HCT116 (cell line): ENCODE measurements around the gene PCDH10. TPM values are rescaled to one million over a fixed set of nuclear protein-coding genes. Genes with fewer than 3 reads are reported as not detected.

Experiments used
- ATAC-seq: fragments of 200-7000 bp; cut with Tn5 transposase; 2 replicates; pipeline ENCODE4 v1.9.1; 2020; ENCODE audit warnings: mild to moderate bottlenecking, moderate library complexity
- BruUV-seq: library from RNA; stranded (reverse); fragments of 400-500 nt; replicated peaks from 2 replicates; lab custom pipeline; 2021; lab: Mats Ljungman, UMichigan
- CTCF ChIA-PET: fragments of 300-600 bp; sonication (Branson Sonifier 250); formaldehyde crosslinking; loops from one replicate; lab custom pipeline; 2021; ENCODE audit warnings: antibody characterized with exemption; lab: Charles Lee
- POLR2A ChIA-PET: fragments of 300-600, 350-600 bp; sonication (Branson Sonifier 250); formaldehyde crosslinking; loops from one replicate; lab custom pipeline; 2021; ENCODE audit warnings: antibody characterized with exemption; lab: Charles Lee
- RAD21 ChIA-PET, 2 experiments: fragments of 300-600 bp; sonication (Branson Sonifier 250); formaldehyde crosslinking; loops; one replicate each; lab custom pipeline; 2023; ENCODE audit warnings: low total read pairs in 2 of 2; ENCODE audit not compliant: uncharacterized antibody in 2 of 2, unreplicated experiment in 2 of 2, low non-redundant PET in 1 of 2; lab: Charles Lee
- DNase-seq: peaks from one replicate; pipeline ENCODE4 v3.0.0-alpha.2; 2010; ENCODE audit warnings: low read depth, low spot score
- H2AFZ ChIP-seq: fragments of 200-600 bp; shearing (Covaris generic), sonication (generic); 2 replicates; pipeline ENCODE4 v1.6.1; 2017; ENCODE audit warnings: low read depth, mixed run types, mixed read lengths, antibody characterized with exemption, low read length; ENCODE audit not compliant: poor library complexity, severe bottlenecking
- H3K27ac ChIP-seq: 2 replicates; pipeline ENCODE4 v1.5.1; 2012; ENCODE audit warnings: low read depth, low read length
- H3K27me3 ChIP-seq: fragments of 200-600 bp; sonication (generic); 2 replicates; pipeline ENCODE4 v1.6.1; 2016; ENCODE audit warnings: mixed run types, low read length, mixed read lengths; ENCODE audit not compliant: insufficient read depth
- H3K36me3 ChIP-seq, 2 experiments: fragments of 200-500 bp in 1 of 2; fragments of 200-600 bp in 1 of 2; sonication (Bioruptor generic) in 1 of 2; sonication (generic) in 1 of 2; 2 replicates each; pipeline versions ENCODE4 v1.5.1 to v1.6.1; 2014 to 2016; ENCODE audit warnings: low read length in 2 of 2, inconsistent platforms in 1 of 2, mixed read lengths in 1 of 2, mixed run types in 1 of 2; ENCODE audit not compliant: insufficient read depth in 2 of 2, control insufficient read depth in 1 of 2
- H3K4me1 ChIP-seq, 2 experiments: fragments of 200-600 bp in 1 of 2; sonication (generic) in 1 of 2; 2 replicates each; pipeline versions ENCODE4 v1.5.1 to v1.6.1; 2012 to 2017; ENCODE audit warnings: low read length in 2 of 2, inconsistent platforms in 1 of 2, mild to moderate bottlenecking in 1 of 2, mixed read lengths in 1 of 2, mixed run types in 1 of 2, moderate library complexity in 1 of 2; ENCODE audit not compliant: insufficient read depth in 2 of 2, control insufficient read depth in 1 of 2
- H3K4me2 ChIP-seq: fragments of 200-600 bp; sonication (generic); 2 replicates; pipeline ENCODE4 v1.6.1; 2017; ENCODE audit warnings: mixed run types, low read length, mixed read lengths
- H3K4me3 ChIP-seq, 2 experiments: fragments of 200-600 bp in 1 of 2; sonication (generic) in 1 of 2; replicated peaks in 1 of 2; 2 replicates each; pipeline ENCODE4 v1.5.1; 2011 to 2016; ENCODE audit warnings: low read length in 2 of 2, control low read depth in 1 of 2, low read depth in 1 of 2, mild to moderate bottlenecking in 1 of 2, mixed read lengths in 1 of 2, mixed run types in 1 of 2
- H3K79me2 ChIP-seq: fragments of 200-600 bp; sonication (generic); 2 replicates; pipeline ENCODE4 v1.6.1; 2017; ENCODE audit warnings: mild to moderate bottlenecking, mixed run types, low read length, moderate library complexity, mixed read lengths; ENCODE audit not compliant: insufficient read depth
- H3K9ac ChIP-seq: fragments of 200-600 bp; sonication (generic); 2 replicates; pipeline ENCODE4 v1.6.1; 2016; ENCODE audit warnings: low read length, mixed read lengths
- H3K9me2 ChIP-seq: fragments of 200-600 bp; sonication (generic), shearing (Covaris generic); 2 replicates; pipeline ENCODE4 v1.6.1; 2017; ENCODE audit warnings: mixed run types, mild to moderate bottlenecking, moderate library complexity; ENCODE audit not compliant: insufficient read depth
- H3K9me3 ChIP-seq, 2 experiments: fragments of 200-500 bp in 1 of 2; fragments of 200-600 bp in 1 of 2; sonication (Bioruptor generic) in 1 of 2; sonication (generic) in 1 of 2; 2 replicates each; pipeline ENCODE4 v1.6.1; 2014 to 2017; ENCODE audit warnings: low read length in 2 of 2, mixed read lengths in 2 of 2, inconsistent platforms in 1 of 2, low read depth in 1 of 2, mild to moderate bottlenecking in 1 of 2, mixed run types in 1 of 2, moderate library complexity in 1 of 2; ENCODE audit not compliant: control insufficient read depth in 1 of 2, insufficient read depth in 1 of 2
- H4K20me1 ChIP-seq: fragments of 200-600 bp; sonication (generic), shearing (Covaris generic); 2 replicates; pipeline ENCODE4 v1.6.1; 2017; ENCODE audit warnings: mixed run types, mild to moderate bottlenecking, moderate library complexity; ENCODE audit not compliant: insufficient read depth
- EGR1 ChIP-seq: IDR thresholded peaks from 2 replicates; pipeline ENCODE4 v1.6.1; 2012; ENCODE audit warnings: low read depth
- ELF1 ChIP-seq: IDR thresholded peaks from 2 replicates; pipeline ENCODE4 v1.6.1; 2012; ENCODE audit warnings: low read depth, borderline replicate concordance
- EZH2 ChIP-seq: fragments of 200-600 bp; sonication (generic); IDR thresholded peaks from 2 replicates; pipeline ENCODE4 v1.6.1; 2017; ENCODE audit warnings: antibody characterized with exemption, mixed run types
- EZH2phosphoT487 ChIP-seq: fragments of 200-600 bp; IDR thresholded peaks from 2 replicates; pipeline ENCODE4 v1.6.1; 2018; ENCODE audit warnings: antibody characterized with exemption, borderline replicate concordance
- FOSL1 ChIP-seq: IDR thresholded peaks from 2 replicates; pipeline ENCODE4 v1.6.1; 2012; ENCODE audit warnings: low read depth
- POLR2AphosphoS5 ChIP-seq: IDR thresholded peaks from 2 replicates; pipeline ENCODE4 v1.6.1; 2011; ENCODE audit warnings: mild to moderate bottlenecking, low read depth, low read length, moderate library complexity
- RAD21 ChIP-seq: IDR thresholded peaks from 2 replicates; pipeline ENCODE4 v1.6.1; 2012; ENCODE audit warnings: low read depth, mild to moderate bottlenecking
- SIN3A ChIP-seq: IDR thresholded peaks from 2 replicates; pipeline ENCODE4 v1.6.1; 2012; ENCODE audit warnings: low read depth
- SP1 ChIP-seq: IDR thresholded peaks from 2 replicates; pipeline ENCODE4 v1.6.1; 2012; ENCODE audit warnings: low read depth
- SRF ChIP-seq: IDR thresholded peaks from 2 replicates; pipeline ENCODE4 v1.6.1; 2012; ENCODE audit warnings: low read depth
- TCF7L2 ChIP-seq: IDR thresholded peaks from 2 replicates; pipeline ENCODE4 v1.7.0; 2011; ENCODE audit warnings: borderline replicate concordance, inconsistent platforms; ENCODE audit not compliant: insufficient read depth, insufficient read length; ENCODE audit errors: extremely low read depth
- ZFX ChIP-seq: fragments of 450-650 bp; IDR thresholded peaks from 2 replicates; pipeline ENCODE4 v1.6.1; 2017
- intact Hi-C: fragments of 100-400 bp; cut with micrococcal nuclease; formaldehyde crosslinking; loops from 2 replicates; pipeline ENCODE4 v1.10.0; 2022
- total RNA-seq: library from RNA; stranded (reverse); gene quantifications from one replicate; pipeline ENCODE4 v1.2.1, GENCODE V29; 2021; ENCODE audit not compliant: unreplicated experiment
- TF ChIP-seq, protein P1 (sequence below): IDR thresholded peaks from 2 replicates; pipeline ENCODE4 v1.6.1; 2012
- TF ChIP-seq, protein P2 (sequence below), 3 experiments: fragments of 200-600 bp in 1 of 3; sonication (generic) in 1 of 3; IDR thresholded peaks in 2 of 3; conservative IDR thresholded peaks in 1 of 3; 2 replicates each; pipeline ENCODE4 v1.5.1; 2012 to 2017; ENCODE audit warnings: low read depth in 2 of 3, low read length in 2 of 3, antibody characterized with exemption in 1 of 3, borderline replicate concordance in 1 of 3, control low read depth in 1 of 3, mild to moderate bottlenecking in 1 of 3, mixed read lengths in 1 of 3, mixed run types in 1 of 3, moderate library complexity in 1 of 3; ENCODE audit not compliant: insufficient read depth in 1 of 3
- TF ChIP-seq, protein P3 (sequence below): IDR thresholded peaks from 2 replicates; pipeline ENCODE4 v1.6.1; 2012; ENCODE audit warnings: low read depth
- TF ChIP-seq, protein P4 (sequence below): IDR thresholded peaks from 2 replicates; pipeline ENCODE4 v1.6.1; 2012

Gene PCDH10
- total RNA-seq, 1 experiment from 2014 or later = not detected

DNA sequence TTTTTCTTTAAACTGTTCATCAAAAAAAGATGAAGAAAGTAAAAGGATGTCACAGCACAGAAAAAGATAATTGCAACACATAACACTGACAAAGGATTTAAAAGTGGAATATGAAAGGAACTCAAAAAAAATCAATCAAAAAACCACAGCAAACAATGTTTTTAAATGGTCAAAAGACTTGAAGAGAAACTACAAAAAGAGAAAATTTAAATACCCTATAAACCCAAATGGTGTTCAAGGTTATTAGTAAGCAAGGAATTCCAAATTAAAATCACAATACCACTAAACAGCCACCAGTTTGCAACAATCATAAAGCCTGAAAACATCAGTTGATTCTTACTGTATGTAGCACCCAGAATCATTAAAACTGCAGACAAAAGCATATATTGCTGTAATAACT, 36.5 kb upstream of the PCDH10 start:
- no peak overlapping the region for H2AFZ ChIP-seq
- no peak overlapping the region for H3K4me2 ChIP-seq
- no peak for ATAC-seq
- no peak for TF ChIP-seq SIN3A
- TF ChIP-seq EZH2 = no peak
- TF ChIP-seq SRF = no peak
- no peak for TF ChIP-seq ELF1
- TF ChIP-seq, protein P1, sequence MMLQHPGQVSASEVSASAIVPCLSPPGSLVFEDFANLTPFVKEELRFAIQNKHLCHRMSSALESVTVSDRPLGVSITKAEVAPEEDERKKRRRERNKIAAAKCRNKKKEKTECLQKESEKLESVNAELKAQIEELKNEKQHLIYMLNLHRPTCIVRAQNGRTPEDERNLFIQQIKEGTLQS = no peak
- no peak for TF ChIP-seq EGR1
- no peak for TF ChIP-seq ZFX
- TF ChIP-seq SP1 = no peak
- intact Hi-C loops = no loop called here
- no peaks in the 10 kb centered on the region for H3K4me1 ChIP-seq
- H3K79me2 ChIP-seq = no peaks in the 10 kb centered on the region
- H4K20me1 ChIP-seq = no peaks in the 10 kb centered on the region
- CTCF ChIA-PET = no interaction called here
- H3K9me2 ChIP-seq = no peaks in the 10 kb centered on the region
- RAD21 ChIA-PET = no interaction called here
- H3K27me3 ChIP-seq = no peaks in the 10 kb centered on the region
- no peak for DNase-seq
- no peak overlapping the region for H3K9ac ChIP-seq
- H3K9me3 ChIP-seq = no peaks in the 10 kb centered on the region
- H3K27ac ChIP-seq = no peak overlapping the region
- BruUV-seq = no TSS peak
- POLR2A ChIA-PET = no interaction called here
- no peak overlapping the region for H3K4me3 ChIP-seq
- H3K36me3 ChIP-seq = no peaks in the 10 kb centered on the region

DNA sequence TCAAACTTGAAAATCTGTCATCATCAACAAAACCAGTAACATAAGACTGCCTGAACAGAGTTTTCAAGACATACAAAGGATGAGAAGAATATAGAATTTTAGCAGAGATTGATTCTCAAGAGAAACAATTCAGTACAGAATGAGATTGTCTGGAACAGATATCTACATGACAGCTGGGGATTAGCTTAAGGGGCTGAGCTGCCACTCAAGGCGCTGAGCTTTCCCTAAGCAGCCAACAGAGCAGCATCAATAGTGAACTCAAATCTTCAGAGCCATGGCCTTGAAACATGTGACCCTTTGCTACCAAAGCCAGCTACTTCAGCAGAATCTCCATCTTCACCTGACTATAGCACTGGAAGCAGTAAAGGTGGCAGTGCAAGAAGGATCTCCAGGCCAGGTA, 24.3 kb upstream of the PCDH10 start:
- H3K4me3 ChIP-seq = no peak overlapping the region
- POLR2A ChIA-PET = no interaction called here
- TF ChIP-seq, protein P1 = no peak
- TF ChIP-seq EZH2phosphoT487 (no peak), FOSL1 (no peak), POLR2AphosphoS5 (no peak), SIN3A (no peak), TCF7L2 (no peak), RAD21 (no peak)
- TF ChIP-seq, protein P2, sequence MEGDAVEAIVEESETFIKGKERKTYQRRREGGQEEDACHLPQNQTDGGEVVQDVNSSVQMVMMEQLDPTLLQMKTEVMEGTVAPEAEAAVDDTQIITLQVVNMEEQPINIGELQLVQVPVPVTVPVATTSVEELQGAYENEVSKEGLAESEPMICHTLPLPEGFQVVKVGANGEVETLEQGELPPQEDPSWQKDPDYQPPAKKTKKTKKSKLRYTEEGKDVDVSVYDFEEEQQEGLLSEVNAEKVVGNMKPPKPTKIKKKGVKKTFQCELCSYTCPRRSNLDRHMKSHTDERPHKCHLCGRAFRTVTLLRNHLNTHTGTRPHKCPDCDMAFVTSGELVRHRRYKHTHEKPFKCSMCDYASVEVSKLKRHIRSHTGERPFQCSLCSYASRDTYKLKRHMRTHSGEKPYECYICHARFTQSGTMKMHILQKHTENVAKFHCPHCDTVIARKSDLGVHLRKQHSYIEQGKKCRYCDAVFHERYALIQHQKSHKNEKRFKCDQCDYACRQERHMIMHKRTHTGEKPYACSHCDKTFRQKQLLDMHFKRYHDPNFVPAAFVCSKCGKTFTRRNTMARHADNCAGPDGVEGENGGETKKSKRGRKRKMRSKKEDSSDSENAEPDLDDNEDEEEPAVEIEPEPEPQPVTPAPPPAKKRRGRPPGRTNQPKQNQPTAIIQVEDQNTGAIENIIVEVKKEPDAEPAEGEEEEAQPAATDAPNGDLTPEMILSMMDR (IDR thresholded peaks at IDR 0.05 in 2 of 3, conservative IDR thresholded peaks at IDR 0.05 in 1 of 3; ENCODE audit: borderline replicate concordance in 1 of 3, insufficient read depth in 1 of 3, low read depth in 2 of 3, low read length in 2 of 3) = no peak
- TF ChIP-seq, protein P3, sequence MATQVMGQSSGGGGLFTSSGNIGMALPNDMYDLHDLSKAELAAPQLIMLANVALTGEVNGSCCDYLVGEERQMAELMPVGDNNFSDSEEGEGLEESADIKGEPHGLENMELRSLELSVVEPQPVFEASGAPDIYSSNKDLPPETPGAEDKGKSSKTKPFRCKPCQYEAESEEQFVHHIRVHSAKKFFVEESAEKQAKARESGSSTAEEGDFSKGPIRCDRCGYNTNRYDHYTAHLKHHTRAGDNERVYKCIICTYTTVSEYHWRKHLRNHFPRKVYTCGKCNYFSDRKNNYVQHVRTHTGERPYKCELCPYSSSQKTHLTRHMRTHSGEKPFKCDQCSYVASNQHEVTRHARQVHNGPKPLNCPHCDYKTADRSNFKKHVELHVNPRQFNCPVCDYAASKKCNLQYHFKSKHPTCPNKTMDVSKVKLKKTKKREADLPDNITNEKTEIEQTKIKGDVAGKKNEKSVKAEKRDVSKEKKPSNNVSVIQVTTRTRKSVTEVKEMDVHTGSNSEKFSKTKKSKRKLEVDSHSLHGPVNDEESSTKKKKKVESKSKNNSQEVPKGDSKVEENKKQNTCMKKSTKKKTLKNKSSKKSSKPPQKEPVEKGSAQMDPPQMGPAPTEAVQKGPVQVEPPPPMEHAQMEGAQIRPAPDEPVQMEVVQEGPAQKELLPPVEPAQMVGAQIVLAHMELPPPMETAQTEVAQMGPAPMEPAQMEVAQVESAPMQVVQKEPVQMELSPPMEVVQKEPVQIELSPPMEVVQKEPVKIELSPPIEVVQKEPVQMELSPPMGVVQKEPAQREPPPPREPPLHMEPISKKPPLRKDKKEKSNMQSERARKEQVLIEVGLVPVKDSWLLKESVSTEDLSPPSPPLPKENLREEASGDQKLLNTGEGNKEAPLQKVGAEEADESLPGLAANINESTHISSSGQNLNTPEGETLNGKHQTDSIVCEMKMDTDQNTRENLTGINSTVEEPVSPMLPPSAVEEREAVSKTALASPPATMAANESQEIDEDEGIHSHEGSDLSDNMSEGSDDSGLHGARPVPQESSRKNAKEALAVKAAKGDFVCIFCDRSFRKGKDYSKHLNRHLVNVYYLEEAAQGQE = no peak
- TF ChIP-seq, protein P4, sequence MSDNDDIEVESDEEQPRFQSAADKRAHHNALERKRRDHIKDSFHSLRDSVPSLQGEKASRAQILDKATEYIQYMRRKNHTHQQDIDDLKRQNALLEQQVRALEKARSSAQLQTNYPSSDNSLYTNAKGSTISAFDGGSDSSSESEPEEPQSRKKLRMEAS = no peak

More for the DNA sequence above, 24.3 kb upstream of the PCDH10 start:
- Histone ChIP-seq H3K36me3 (no peaks in the 10 kb centered on the region), H3K9ac (no peak overlapping the region), H3K9me2 (no peaks in the 10 kb centered on the region), H4K20me1 (no peaks in the 10 kb centered on the region), H3K79me2 (no peaks in the 10 kb centered on the region), H3K27me3 (no peaks in the 10 kb centered on the region), H3K27ac (no peak overlapping the region), H2AFZ (no peak overlapping the region), H3K4me1 (no peaks in the 10 kb centered on the region), H3K9me3 (no peaks in the 10 kb centered on the region), H3K4me2 (no peak overlapping the region)
- RAD21 ChIA-PET = no interaction called here
- BruUV-seq = no TSS peak
- intact Hi-C loops = loop anchor here (5.0 kb wide), 1 partner anchor 1918 kb away; no protein-coding TSS in a partner anchor
- DNase-seq = no peak
- CTCF ChIA-PET = no interaction called here
- ATAC-seq = no peak
